ENCODE results near the gene PLEK2. TPM values are rescaled to one million over a fixed set of nuclear protein-coding genes. Genes with fewer than 3 reads are reported as not detected.

Gene PLEK2
- total and polyA plus RNA-seq, 2 of the 13 experiments (the other 11 are each of a cell fraction or from before 2014, with no cell fraction given), result 0.26 to 1.5 TPM

DNA sequence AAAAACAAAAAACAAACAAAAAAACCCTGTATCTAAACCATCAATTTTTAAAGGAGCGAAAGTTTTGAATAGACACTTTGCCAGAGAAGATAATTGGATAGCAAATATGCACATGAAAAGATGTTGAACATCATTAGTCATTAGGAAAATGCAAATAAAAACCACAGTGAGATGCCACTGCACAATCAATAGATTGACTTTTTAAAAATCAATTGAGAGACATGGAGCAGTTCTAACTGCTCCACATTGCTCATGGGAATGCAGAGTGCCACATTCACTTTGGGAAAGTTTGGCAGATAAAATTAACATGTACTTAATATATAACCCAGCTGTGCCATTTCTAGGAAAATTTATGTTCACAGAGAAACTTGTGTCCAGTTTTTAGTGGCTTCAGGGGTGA, 39.1 kb downstream of the PLEK2 start:
- no peak for FAIRE-seq
- ATAC-seq, result no peak
- H3K9me3 ChIP-seq (ENCODE audit: low read length), result no peaks in the 10 kb centered on the region
- H3K9ac ChIP-seq (ENCODE audit: insufficient read depth, low read depth, low read length), result no peak overlapping the region
- BruUV-seq (replicated peaks), result no TSS peak
- H3K27ac ChIP-seq (ENCODE audit: extremely low read length, insufficient read depth, low read length), result no peak overlapping the region
- in situ Hi-C loops (cut with HindIII; ENCODE audit: extremely low pct_ligation_motif_present, low pct_unique_long_range_greater_than_20kb) (no loop called here), intact Hi-C loops (cut with micrococcal nuclease; ENCODE audit: unreplicated experiment) (no loop called here)
- WGBS (ENCODE audit: low lambda C conversion rate), result 100% methylated on average over 1 of the region's 1 CpG
- no peak overlapping the region for H3K4me3 ChIP-seq (replicated peaks in 1 of 3; ENCODE audit: insufficient read depth in 1 of 3, low read depth in 2 of 3, low read length in 3 of 3)
- POLR2A ChIA-PET, result no interaction called here
- peaks cover 15 to 72% of the 10 kb centered on the region in 2 experiments for H3K36me3 ChIP-seq (replicated peaks in 1 of 2; ENCODE audit: control insufficient read depth in 1 of 2, insufficient read depth in 2 of 2, low read length in 2 of 2)
- TF ChIP-seq HNRNPL (IDR thresholded peaks at IDR 0.05; ENCODE audit: low read depth, low read length), result no peak
- TF ChIP-seq, protein P1, sequence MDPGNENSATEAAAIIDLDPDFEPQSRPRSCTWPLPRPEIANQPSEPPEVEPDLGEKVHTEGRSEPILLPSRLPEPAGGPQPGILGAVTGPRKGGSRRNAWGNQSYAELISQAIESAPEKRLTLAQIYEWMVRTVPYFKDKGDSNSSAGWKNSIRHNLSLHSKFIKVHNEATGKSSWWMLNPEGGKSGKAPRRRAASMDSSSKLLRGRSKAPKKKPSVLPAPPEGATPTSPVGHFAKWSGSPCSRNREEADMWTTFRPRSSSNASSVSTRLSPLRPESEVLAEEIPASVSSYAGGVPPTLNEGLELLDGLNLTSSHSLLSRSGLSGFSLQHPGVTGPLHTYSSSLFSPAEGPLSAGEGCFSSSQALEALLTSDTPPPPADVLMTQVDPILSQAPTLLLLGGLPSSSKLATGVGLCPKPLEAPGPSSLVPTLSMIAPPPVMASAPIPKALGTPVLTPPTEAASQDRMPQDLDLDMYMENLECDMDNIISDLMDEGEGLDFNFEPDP (CRISPR knock-in tag; conservative IDR thresholded peaks at IDR 0.05), result no peak
- peak; percentile 91 for TF ChIP-seq KAT2B (IDR thresholded peaks at IDR 0.05; ENCODE audit: borderline replicate concordance, low read depth, low read length)
- no peak for TF ChIP-seq ZSCAN12 (CRISPR knock-in tag; IDR thresholded peaks at IDR 0.05)
- CTCF ChIA-PET (ENCODE audit: low intra/inter-chr PET ratio, low total read pairs), result no interaction called here
- no peaks in the 10 kb centered on the region for H4K20me1 ChIP-seq (ENCODE audit: insufficient read depth, low read length)
- no peak overlapping the region for H3K4me2 ChIP-seq (ENCODE audit: low read depth, low read length)
- H3K4me1 ChIP-seq (ENCODE audit: insufficient read depth, low read length), result no peaks in the 10 kb centered on the region
- H3K27me3 ChIP-seq (ENCODE audit: control insufficient read depth in 1 of 2, insufficient read depth in 2 of 2, low read length in 2 of 2), result no peaks in the 10 kb centered on the region
- no peak overlapping the region for H2AFZ ChIP-seq (ENCODE audit: low read length)
- DNase-seq (ENCODE audit: low spot score), result no peak
- H3K79me2 ChIP-seq (ENCODE audit: insufficient read depth, low read length), result peaks cover 1% of the 10 kb centered on the region

DNA sequence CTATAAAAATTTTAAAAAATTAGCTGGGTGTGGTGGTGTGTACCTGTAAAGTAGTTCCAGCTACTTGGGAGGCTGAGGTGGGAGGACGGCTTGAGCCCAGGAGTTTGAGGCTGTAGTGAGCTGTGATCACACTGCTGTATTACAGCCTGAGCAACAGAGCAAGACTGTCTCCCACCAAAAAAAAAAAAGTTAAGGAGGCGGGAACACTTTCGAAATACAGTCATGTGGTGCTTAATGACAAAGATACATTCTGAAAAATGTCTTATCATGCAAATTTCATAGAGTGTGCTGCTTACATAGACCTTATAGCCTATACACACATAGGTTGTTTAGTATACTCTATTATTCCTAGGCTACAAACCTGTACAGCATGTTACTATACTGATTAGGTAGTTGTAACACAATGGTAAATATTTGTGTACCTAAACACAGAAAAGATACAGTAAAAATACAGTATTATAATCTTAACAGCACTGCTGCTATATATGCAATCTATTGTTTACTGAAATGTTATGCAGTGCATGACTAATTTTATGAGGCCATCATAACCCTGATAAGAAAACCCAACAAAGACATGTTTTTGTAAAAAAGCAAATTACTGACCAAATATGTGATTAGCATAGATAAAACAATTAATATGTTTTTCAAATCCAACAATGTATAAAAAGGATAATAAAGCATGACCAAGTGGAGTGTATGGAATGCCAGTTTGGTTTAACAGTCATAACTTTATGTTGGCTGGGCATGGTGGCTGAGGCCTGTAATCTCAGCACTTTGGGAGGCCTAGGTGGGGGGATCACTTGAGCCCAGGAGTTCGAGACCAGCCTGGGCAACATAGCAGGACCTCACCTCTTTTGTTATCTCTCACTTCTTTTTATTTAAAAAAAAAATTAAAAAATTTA, 40.5 kb downstream of the PLEK2 start:
- H3K36me3 ChIP-seq (replicated peaks in 1 of 2; ENCODE audit: control insufficient read depth in 1 of 2, insufficient read depth in 2 of 2, low read length in 2 of 2), result peaks cover 15 to 70% of the 10 kb centered on the region in 2 experiments
- POLR2A ChIA-PET, result no interaction called here
- 97% methylated on average over 4 of the region's 4 CpGs for WGBS (ENCODE audit: low lambda C conversion rate)
- H3K4me1 ChIP-seq (ENCODE audit: insufficient read depth, low read length), result no peaks in the 10 kb centered on the region
- ATAC-seq, result no peak
- in situ Hi-C loops (cut with HindIII; ENCODE audit: extremely low pct_ligation_motif_present, low pct_unique_long_range_greater_than_20kb), result no loop called here
- no peaks in the 10 kb centered on the region for H3K27me3 ChIP-seq (ENCODE audit: control insufficient read depth in 1 of 2, insufficient read depth in 2 of 2, low read length in 2 of 2)
- no peak for FAIRE-seq
- no peak overlapping the region for H2AFZ ChIP-seq (ENCODE audit: low read length)
- no peak overlapping the region for H3K9ac ChIP-seq (ENCODE audit: insufficient read depth, low read depth, low read length)
- H3K79me2 ChIP-seq (ENCODE audit: insufficient read depth, low read length), result peaks cover 1% of the 10 kb centered on the region
- no peak overlapping the region for H3K27ac ChIP-seq (ENCODE audit: extremely low read length, insufficient read depth, low read length)
- no peaks in the 10 kb centered on the region for H4K20me1 ChIP-seq (ENCODE audit: insufficient read depth, low read length)
- no peaks in the 10 kb centered on the region for H3K9me3 ChIP-seq (ENCODE audit: low read length)
- intact Hi-C loops (cut with micrococcal nuclease; ENCODE audit: unreplicated experiment), result no loop called here
- CTCF ChIA-PET (ENCODE audit: low intra/inter-chr PET ratio, low total read pairs), result no interaction called here
- DNase-seq (ENCODE audit: low spot score), result no peak
- H3K4me3 ChIP-seq (replicated peaks in 1 of 3; ENCODE audit: insufficient read depth in 1 of 3, low read depth in 2 of 3, low read length in 3 of 3), result no peak overlapping the region
- no TSS peak for BruUV-seq (replicated peaks)
- H3K4me2 ChIP-seq (ENCODE audit: low read depth, low read length), result no peak overlapping the region
- TF ChIP-seq HMG20A (CRISPR knock-in tag; IDR thresholded peaks at IDR 0.05; ENCODE audit: borderline replicate concordance), result no peak
- no peak for TF ChIP-seq SOX5 (CRISPR knock-in tag; IDR thresholded peaks at IDR 0.05; ENCODE audit: borderline replicate concordance)
- TF ChIP-seq HNF4G (IDR thresholded peaks at IDR 0.05; ENCODE audit: borderline replicate concordance, low read depth, low read length), result no peak
- TF ChIP-seq HNF4G (CRISPR knock-in tag; IDR thresholded peaks at IDR 0.05; ENCODE audit: borderline replicate concordance, low read depth), result no peak
- TF ChIP-seq POLR2A (IDR thresholded peaks at IDR 0.05; ENCODE audit: insufficient read depth in 1 of 2, low read depth in 2 of 2, low read length in 2 of 2), result no peak
- no peak for TF ChIP-seq MBD4 (IDR thresholded peaks at IDR 0.05; ENCODE audit: borderline replicate concordance, low read length)
- TF ChIP-seq, protein P2, sequence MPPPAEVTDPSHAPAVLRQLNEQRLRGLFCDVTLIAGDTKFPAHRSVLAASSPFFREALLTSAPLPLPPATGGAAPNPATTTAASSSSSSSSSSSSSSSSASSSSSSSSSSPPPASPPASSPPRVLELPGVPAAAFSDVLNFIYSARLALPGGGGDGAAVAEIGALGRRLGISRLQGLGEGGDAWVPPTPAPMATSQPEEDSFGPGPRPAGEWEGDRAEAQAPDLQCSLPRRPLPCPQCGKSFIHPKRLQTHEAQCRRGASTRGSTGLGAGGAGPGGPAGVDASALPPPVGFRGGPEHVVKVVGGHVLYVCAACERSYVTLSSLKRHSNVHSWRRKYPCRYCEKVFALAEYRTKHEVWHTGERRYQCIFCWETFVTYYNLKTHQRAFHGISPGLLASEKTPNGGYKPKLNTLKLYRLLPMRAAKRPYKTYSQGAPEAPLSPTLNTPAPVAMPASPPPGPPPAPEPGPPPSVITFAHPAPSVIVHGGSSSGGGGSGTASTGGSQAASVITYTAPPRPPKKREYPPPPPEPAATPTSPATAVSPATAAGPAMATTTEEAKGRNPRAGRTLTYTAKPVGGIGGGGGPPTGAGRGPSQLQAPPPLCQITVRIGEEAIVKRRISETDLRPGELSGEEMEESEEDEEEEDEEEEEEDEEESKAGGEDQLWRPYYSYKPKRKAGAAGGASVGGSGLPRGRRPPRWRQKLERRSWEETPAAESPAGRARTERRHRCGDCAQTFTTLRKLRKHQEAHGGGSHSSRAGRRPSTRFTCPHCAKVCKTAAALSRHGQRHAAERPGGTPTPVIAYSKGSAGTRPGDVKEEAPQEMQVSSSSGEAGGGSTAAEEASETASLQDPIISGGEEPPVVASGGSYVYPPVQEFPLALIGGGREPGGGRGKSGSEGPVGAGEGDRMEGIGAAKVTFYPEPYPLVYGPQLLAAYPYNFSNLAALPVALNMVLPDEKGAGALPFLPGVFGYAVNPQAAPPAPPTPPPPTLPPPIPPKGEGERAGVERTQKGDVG (CRISPR knock-in tag; IDR thresholded peaks at IDR 0.05; ENCODE audit: borderline replicate concordance), result no peak
- TF ChIP-seq, protein P3, sequence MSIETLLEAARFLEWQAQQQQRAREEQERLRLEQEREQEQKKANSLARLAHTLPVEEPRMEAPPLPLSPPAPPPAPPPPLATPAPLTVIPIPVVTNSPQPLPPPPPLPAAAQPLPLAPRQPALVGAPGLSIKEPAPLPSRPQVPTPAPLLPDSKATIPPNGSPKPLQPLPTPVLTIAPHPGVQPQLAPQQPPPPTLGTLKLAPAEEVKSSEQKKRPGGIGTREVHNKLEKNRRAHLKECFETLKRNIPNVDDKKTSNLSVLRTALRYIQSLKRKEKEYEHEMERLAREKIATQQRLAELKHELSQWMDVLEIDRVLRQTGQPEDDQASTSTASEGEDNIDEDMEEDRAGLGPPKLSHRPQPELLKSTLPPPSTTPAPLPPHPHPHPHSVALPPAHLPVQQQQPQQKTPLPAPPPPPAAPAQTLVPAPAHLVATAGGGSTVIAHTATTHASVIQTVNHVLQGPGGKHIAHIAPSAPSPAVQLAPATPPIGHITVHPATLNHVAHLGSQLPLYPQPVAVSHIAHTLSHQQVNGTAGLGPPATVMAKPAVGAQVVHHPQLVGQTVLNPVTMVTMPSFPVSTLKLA (IDR thresholded peaks at IDR 0.05), result no peak
